HepG2 (cell line): ENCODE measurements around the gene ABCD4. TPM values are rescaled to one million over a fixed set of nuclear protein-coding genes. Genes with fewer than 3 reads are reported as not detected.

Source experiments
- ATAC-seq: fragments of 200-7000 bp; cut with Tn5 transposase; 3 replicates; pipeline ENCODE4 v1.9.1; 2020; ENCODE audit warnings: mild to moderate bottlenecking, moderate library complexity
- BruUV-seq: library from RNA; stranded (reverse); fragments of 400-500 nt; replicated peaks from 2 replicates; lab custom pipeline; 2021; lab: Mats Ljungman, UMichigan
- CTCF ChIA-PET: fragments of 300-600 bp; formaldehyde crosslinking; extraction: SDS; loops from one replicate; lab custom pipeline; 2021; ENCODE audit warnings: low total read pairs, inconsistent platforms, low intra/inter-chr PET ratio; lab: Yijun Ruan, JAX
- POLR2A ChIA-PET: fragments of 350-600 bp; sonication (Branson Sonifier 250); formaldehyde crosslinking; loops from one replicate; lab custom pipeline; 2020; ENCODE audit warnings: antibody characterized with exemption, inconsistent platforms; lab: Yijun Ruan, JAX
- DNase-seq: peaks from one replicate; pipeline ENCODE4 v3.0.0-alpha.2; 2015; ENCODE audit warnings: low spot score
- FAIRE-seq: peaks from 3 replicates; lab custom pipeline; 2011; peaks lifted over from hg19 to GRCh38; lab: Jason Lieb, UNC
- H2AFZ ChIP-seq: one replicate; pipeline ENCODE4 v1.6.1; 2011; ENCODE audit warnings: low read length, inconsistent platforms
- H3K27ac ChIP-seq: fragments of 300-600 bp; 3 replicates; pipeline ENCODE4 v1.8.0; 2011; ENCODE audit warnings: mixed run types, mild to moderate bottlenecking, mixed read lengths, low read length, inconsistent platforms; ENCODE audit not compliant: insufficient read depth; ENCODE audit errors: extremely low read length
- H3K27me3 ChIP-seq, 2 experiments: fragments of 200-600 bp in 1 of 2; 2 replicates in 1 of 2; 3 replicates in 1 of 2; pipeline versions ENCODE4 v1.6.0 to v1.8.0; 2011; ENCODE audit warnings: low read length in 2 of 2, mild to moderate bottlenecking in 2 of 2, moderate library complexity in 2 of 2, inconsistent platforms in 1 of 2; ENCODE audit not compliant: insufficient read depth in 2 of 2, control insufficient read depth in 1 of 2
- H3K36me3 ChIP-seq, 2 experiments: fragments of 200-600 bp in 1 of 2; replicated peaks in 1 of 2; 2 replicates in 1 of 2; 3 replicates in 1 of 2; pipeline versions ENCODE4 v1.5.1 to v1.8.0; 2011; ENCODE audit warnings: low read length in 2 of 2, inconsistent platforms in 1 of 2; ENCODE audit not compliant: insufficient read depth in 2 of 2, control insufficient read depth in 1 of 2
- H3K4me1 ChIP-seq: 2 replicates; pipeline ENCODE4 v1.5.1; 2012; ENCODE audit warnings: low read length, inconsistent platforms; ENCODE audit not compliant: insufficient read depth
- H3K4me2 ChIP-seq: 2 replicates; pipeline ENCODE4 v1.6.0; 2011; ENCODE audit warnings: low read depth, low read length, inconsistent platforms
- H3K4me3 ChIP-seq, 3 experiments: fragments of 200-600 bp in 1 of 3; sonication (generic), shearing (Covaris generic) in 1 of 3; replicated peaks in 1 of 3; 2 replicates each; pipeline ENCODE4 v1.5.1; 2011 to 2016; ENCODE audit warnings: low read length in 3 of 3, inconsistent platforms in 2 of 3, low read depth in 2 of 3, mild to moderate bottlenecking in 2 of 3, control low read depth in 1 of 3, mixed read lengths in 1 of 3; ENCODE audit not compliant: insufficient read depth in 1 of 3
- H3K79me2 ChIP-seq: one replicate; pipeline ENCODE4 v1.6.1; 2011; ENCODE audit warnings: low read length, inconsistent platforms; ENCODE audit not compliant: insufficient read depth
- H3K9ac ChIP-seq: 2 replicates; pipeline ENCODE4 v1.6.0; 2011; ENCODE audit warnings: mild to moderate bottlenecking, low read depth, low read length, inconsistent platforms; ENCODE audit not compliant: insufficient read depth
- H3K9me3 ChIP-seq: 2 replicates; pipeline ENCODE4 v1.5.1; 2012; ENCODE audit warnings: mild to moderate bottlenecking, low read length
- H4K20me1 ChIP-seq: 2 replicates; pipeline ENCODE4 v1.6.0; 2011; ENCODE audit warnings: inconsistent platforms, mild to moderate bottlenecking, low read length, moderate library complexity; ENCODE audit not compliant: insufficient read depth
- ZNF446 ChIP-seq: sonication (generic); formaldehyde crosslinking; IDR thresholded peaks from 2 replicates; pipeline ENCODE4 v1.5.0; 2020; ENCODE audit warnings: mild to moderate bottlenecking, missing genetic modification reagents
- ZNF510 ChIP-seq: sonication (generic); formaldehyde crosslinking; IDR thresholded peaks from 2 replicates; pipeline ENCODE4 v1.4.0; 2020; ENCODE audit warnings: low read depth, mild to moderate bottlenecking, missing genetic modification reagents
- ZNF570 ChIP-seq: sonication (generic); formaldehyde crosslinking; IDR thresholded peaks from 2 replicates; pipeline ENCODE4 v1.4.0; 2020; ENCODE audit warnings: mild to moderate bottlenecking, missing genetic modification reagents, borderline replicate concordance
- WGBS: methylation state at CpG from one replicate; pipeline ENCODE4 v1.1.6; 2017; ENCODE audit warnings: low lambda C conversion rate; 5-methylcytosine and 5-hydroxymethylcytosine counted together
- in situ Hi-C: cut with HindIII; loops from 2 replicates; pipeline ENCODE4 v1.10.0; 2017; ENCODE audit warnings: low pct_unique_long_range_greater_than_20kb; ENCODE audit not compliant: extremely low pct_ligation_motif_present
- intact Hi-C: fragments of 100-400 bp; cut with micrococcal nuclease; formaldehyde crosslinking; loops from one replicate; pipeline ENCODE4 v1.10.0; 2022; ENCODE audit not compliant: unreplicated experiment
- polyA plus RNA-seq, 8 experiments: library from polyadenylated mRNA; depleted of rRNA in 3 of 8; stranded (reverse) in 7 of 8; unstranded in 1 of 8; fragments of >200 nt; fragmentation: Illumina TruSeq in 4 of 8; extraction: Trizol in 4 of 8; gene quantifications; 2 replicates each; pipeline versions ENCODE4 v1.2.1 to v1.2.3, GENCODE V29; 2011 to 2016; ENCODE audit warnings: low read depth in 4 of 8, missing spikeins in 1 of 8, mixed read lengths in 1 of 8; ENCODE audit not compliant: insufficient read depth in 1 of 8
- total RNA-seq, 5 experiments: library from RNA; depleted of rRNA; stranded (reverse); fragments of >200 nt; fragmentation: Illumina TruSeq; extraction: Trizol; gene quantifications; 2 replicates each; pipeline ENCODE4 v1.2.3, GENCODE V29; 2016; ENCODE audit warnings: low read depth in 1 of 5
- TF ChIP-seq, protein P1 (sequence below): sonication (generic); formaldehyde crosslinking; IDR thresholded peaks from 2 replicates; pipeline ENCODE4 v1.5.0; 2020; ENCODE audit warnings: missing genetic modification reagents
- TF ChIP-seq, protein P2 (sequence below): sonication (generic); formaldehyde crosslinking; IDR thresholded peaks from 2 replicates; pipeline ENCODE4 v1.5.0; 2020; ENCODE audit warnings: mild to moderate bottlenecking, missing genetic modification reagents, moderate library complexity
- TF ChIP-seq, protein P3 (sequence below): sonication (generic); formaldehyde crosslinking; IDR thresholded peaks from 2 replicates; pipeline ENCODE4 v1.4.0; 2020; ENCODE audit warnings: missing genetic modification reagents, mild to moderate bottlenecking, borderline replicate concordance

The ABCD4 gene
- total and polyA plus RNA-seq, 2 of the 13 experiments (the other 11 are each of a cell fraction or from before 2014, with no cell fraction given): 47.5 to 50.5 TPM

DNA sequence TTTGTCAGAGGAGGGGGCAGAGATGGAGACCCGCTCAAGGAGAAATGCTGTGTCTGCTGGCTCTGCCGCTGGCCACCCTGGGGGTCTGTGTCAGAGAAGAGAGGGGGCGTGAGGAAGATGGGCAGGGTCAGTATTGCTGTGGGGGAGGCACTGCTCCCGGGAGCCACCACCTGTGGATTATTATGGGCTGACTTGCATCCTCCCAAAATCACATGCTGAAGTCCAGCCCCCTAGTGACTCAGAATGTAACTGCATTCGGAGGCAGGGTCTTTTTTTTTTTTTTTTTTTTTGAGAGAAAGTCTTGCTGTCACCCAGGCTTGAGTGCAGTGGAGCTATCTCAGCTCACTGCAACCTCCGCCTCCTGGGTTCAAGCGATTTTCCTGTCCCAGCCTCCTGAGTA lies 12.3 kb downstream of the ABCD4 start:
- Histone ChIP-seq H3K9ac (no peak overlapping the region), H3K36me3 (peaks cover 42 to 87% of the 10 kb centered on the region in 2 experiments), H3K79me2 (peaks cover 10% of the 10 kb centered on the region), H3K27ac (no peak overlapping the region), H3K4me1 (peaks cover 12% of the 10 kb centered on the region), H3K27me3 (no peaks in the 10 kb centered on the region), H2AFZ (no peak overlapping the region), H3K9me3 (no peaks in the 10 kb centered on the region), H3K4me2 (no peak overlapping the region), H3K4me3 (no peak overlapping the region), H4K20me1 (peaks cover 2% of the 10 kb centered on the region; the same call in 1 of the 2 replicates)
- FAIRE-seq: no peak
- TF ChIP-seq, protein P1, sequence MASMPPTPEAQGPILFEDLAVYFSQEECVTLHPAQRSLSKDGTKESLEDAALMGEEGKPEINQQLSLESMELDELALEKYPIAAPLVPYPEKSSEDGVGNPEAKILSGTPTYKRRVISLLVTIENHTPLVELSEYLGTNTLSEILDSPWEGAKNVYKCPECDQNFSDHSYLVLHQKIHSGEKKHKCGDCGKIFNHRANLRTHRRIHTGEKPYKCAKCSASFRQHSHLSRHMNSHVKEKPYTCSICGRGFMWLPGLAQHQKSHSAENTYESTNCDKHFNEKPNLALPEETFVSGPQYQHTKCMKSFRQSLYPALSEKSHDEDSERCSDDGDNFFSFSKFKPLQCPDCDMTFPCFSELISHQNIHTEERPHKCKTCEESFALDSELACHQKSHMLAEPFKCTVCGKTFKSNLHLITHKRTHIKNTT (CRISPR knock-in tag): no peak
- TF ChIP-seq ZNF570 (CRISPR knock-in tag): no peak
- TF ChIP-seq, protein P2, sequence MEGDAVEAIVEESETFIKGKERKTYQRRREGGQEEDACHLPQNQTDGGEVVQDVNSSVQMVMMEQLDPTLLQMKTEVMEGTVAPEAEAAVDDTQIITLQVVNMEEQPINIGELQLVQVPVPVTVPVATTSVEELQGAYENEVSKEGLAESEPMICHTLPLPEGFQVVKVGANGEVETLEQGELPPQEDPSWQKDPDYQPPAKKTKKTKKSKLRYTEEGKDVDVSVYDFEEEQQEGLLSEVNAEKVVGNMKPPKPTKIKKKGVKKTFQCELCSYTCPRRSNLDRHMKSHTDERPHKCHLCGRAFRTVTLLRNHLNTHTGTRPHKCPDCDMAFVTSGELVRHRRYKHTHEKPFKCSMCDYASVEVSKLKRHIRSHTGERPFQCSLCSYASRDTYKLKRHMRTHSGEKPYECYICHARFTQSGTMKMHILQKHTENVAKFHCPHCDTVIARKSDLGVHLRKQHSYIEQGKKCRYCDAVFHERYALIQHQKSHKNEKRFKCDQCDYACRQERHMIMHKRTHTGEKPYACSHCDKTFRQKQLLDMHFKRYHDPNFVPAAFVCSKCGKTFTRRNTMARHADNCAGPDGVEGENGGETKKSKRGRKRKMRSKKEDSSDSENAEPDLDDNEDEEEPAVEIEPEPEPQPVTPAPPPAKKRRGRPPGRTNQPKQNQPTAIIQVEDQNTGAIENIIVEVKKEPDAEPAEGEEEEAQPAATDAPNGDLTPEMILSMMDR (CRISPR knock-in tag): 0 out of 2 replicates have a peak, but pooled peaks have one; percentile 25
- TF ChIP-seq, protein P3, sequence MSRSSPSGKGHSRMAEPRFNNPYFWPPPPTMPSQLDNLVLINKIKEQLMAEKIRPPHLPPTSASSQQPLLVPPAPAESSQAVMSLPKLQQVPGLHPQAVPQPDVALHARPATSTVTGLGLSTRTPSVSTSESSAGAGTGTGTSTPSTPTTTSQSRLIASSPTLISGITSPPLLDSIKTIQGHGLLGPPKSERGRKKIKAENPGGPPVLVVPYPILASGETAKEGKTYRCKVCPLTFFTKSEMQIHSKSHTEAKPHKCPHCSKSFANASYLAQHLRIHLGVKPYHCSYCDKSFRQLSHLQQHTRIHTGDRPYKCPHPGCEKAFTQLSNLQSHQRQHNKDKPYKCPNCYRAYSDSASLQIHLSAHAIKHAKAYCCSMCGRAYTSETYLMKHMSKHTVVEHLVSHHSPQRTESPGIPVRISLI: peak; percentile 82
- TF ChIP-seq ZNF446 (CRISPR knock-in tag): no peak
- no peak for TF ChIP-seq ZNF510 (CRISPR knock-in tag)
- no TSS peak for BruUV-seq
- ChIA-PET CTCF (no interaction called here), POLR2A (interaction anchor here (0.6 to 0.8 kb wide), 2 partner anchors 13 to 222 kb away, joined by 3 read pairs; partner anchors contain the start of gene ABCD4)
- in situ Hi-C loops: no loop called here
- 73% methylated on average over 7 of the region's 7 CpGs for WGBS
- no peak; the same call in 2 of the 3 replicates for ATAC-seq
- DNase-seq: no peak
- intact Hi-C loops: no loop called here
